GM18508 (cell line): ENCODE results near the gene TTC17.
"Not testable (repeated sequence)": the region's sequence is repeated elsewhere in the genome, so short reads cannot be mapped to it uniquely, and the experiment has no call there.

ENCODE experiments used
- ATAC-seq: cut with Tn5 transposase; IDR thresholded peaks from one replicate; pipeline ENCODE4 v1.9.1; 2021; ENCODE audit warnings: moderate number of reproducible peaks; ENCODE audit not compliant: insufficient read depth, unreplicated experiment

Gene TTC17

GRCh38 chr11:43447151-43447550, 88.4 kb downstream of the TTC17 start:
- no peak for ATAC-seq

DNA sequence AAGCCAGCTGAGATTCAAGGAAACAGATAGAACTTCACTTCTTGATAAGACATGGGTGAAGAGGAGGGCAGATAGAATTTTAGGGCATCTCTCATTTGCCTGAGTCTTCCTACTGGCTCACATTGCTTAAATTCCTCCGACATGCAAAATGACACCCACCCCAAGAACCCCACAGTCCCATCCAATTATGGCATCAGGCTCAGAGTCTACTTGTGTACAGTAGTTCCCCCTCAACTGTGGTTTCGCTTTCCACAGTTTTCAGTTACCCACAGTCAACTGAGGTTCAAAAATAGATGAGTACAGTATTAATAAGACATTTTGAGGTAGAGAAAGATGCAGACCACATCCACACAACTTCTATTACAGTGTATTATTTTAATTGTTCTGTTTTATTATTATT, 99.8 kb downstream of the TTC17 start:
- no peak for ATAC-seq

- no peak for ATAC-seq
Observed at GRCh38 chr11:43459246-43459645, 100.5 kb downstream of the TTC17 start.

- ATAC-seq, result no peak
Observed at GRCh38 chr11:43462359-43462758, 103.6 kb downstream of the TTC17 start.

- ATAC-seq, result no peak
Observed at GRCh38 chr11:43467958-43468357, 109.2 kb downstream of the TTC17 start.

DNA sequence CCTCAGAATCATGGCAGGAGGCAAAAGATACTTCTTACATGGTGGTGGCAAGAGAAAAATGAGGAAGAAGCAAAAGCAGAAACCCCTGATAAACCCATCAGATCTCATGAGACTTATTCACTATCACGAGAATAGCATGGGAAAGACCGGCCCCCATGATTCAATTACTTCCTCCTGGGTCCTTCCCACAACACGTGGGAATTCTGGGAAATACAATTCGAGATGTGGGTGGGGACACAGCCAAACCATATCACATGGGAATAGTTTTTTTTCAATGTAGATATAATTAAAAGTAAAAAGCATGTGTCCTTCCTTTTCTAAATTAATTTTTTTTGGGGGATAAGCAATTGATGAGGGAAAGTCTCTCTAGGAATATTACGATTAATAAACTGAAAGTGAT, 118.8 kb downstream of the TTC17 start:
- ATAC-seq, result not testable (repeated sequence)

DNA sequence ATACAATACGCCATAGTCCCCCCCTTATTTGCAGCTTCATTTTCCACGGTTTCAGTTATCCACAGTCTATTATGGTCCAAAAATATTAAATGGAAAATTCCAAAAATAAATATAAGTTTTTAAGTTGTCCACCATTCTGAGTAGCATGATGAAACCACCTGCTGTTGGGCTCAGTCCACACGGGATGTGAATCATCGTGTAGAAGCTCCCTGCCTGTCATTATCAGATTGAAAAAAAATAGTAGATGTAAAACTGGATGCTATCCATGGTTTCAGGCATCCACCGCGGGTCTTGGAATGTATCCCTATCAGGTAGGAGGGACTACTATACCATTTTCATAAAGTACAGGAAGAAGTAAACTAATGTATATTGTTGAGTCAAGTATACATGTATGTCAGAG, 127.4 kb downstream of the TTC17 start:
- ATAC-seq, result no peak

- no peak for ATAC-seq
Observed at GRCh38 chr11:43489869-43490465, 131.2 kb downstream of the TTC17 start.

- no peak for ATAC-seq
Observed at GRCh38 chr11:43492701-43493100, 134.0 kb downstream of the TTC17 start.

GRCh38 chr11:43493431-43493830, 134.7 kb downstream of the TTC17 start:
- ATAC-seq, result no peak

- ATAC-seq, result no peak
Observed at GRCh38 chr11:43497144-43497543, 138.4 kb downstream of the TTC17 start.

GRCh38 chr11:43498561-43498960, 139.8 kb downstream of the TTC17 start:
- no peak for ATAC-seq

GRCh38 chr11:43503417-43503816, 144.7 kb downstream of the TTC17 start:
- ATAC-seq, result no peak

DNA sequence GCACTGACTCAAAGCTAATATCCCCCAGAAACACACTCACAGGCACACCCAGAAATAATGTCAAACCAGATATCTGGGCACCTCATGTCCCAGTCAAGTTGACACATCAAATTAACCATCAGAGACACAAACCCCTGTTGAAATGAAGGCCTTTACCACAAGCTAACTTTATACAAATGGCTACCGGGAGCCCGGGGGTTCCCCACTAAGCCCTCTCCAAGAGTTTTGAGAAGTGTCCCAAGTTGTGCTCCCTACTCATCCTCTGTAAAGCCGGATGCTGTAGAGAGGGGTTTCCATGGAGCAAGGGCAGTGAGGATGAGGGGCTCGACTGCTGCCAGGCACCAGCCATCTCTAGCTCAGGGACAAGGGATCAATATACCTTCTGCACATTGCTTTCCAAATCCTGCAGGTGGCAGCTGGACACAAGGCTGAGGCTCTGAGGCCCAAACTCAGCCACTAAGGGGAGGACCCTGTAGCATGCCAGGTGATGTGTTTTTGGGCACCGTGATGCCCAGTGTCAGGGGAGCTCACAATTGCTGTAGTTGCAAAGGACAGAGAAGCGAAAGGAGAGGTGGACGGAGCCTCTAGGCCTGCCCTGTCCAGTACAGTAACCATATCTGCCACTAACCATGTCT, 145.7 kb downstream of the TTC17 start:
- ATAC-seq, result no peak

- ATAC-seq, result no peak
Observed at GRCh38 chr11:43505171-43505570, 146.5 kb downstream of the TTC17 start.

DNA sequence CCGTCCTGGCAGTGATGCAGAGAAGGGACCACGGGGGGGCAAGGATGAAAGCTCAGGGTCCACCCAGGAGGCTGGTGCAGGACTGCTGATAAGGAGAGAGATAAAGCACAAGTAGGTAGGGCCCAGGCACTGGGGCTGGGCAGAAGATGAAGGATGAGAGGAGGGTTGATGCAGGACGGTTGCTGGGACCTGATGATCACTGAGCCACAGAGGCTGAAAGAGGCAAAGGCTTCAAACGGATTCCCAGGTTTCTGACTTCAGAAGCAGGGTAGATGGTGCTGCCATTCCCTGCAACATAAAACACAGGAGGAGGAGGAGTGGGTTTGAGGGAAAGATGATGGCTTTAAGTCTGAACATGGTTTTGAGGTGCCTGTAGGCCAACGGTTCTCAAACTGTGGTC, 148.5 kb downstream of the TTC17 start:
- ATAC-seq, result no peak

- no peak for ATAC-seq
Observed at GRCh38 chr11:43508511-43508918, 149.8 kb downstream of the TTC17 start.

- ATAC-seq, result no peak
Observed at GRCh38 chr11:43511959-43512358, 153.2 kb downstream of the TTC17 start.

DNA sequence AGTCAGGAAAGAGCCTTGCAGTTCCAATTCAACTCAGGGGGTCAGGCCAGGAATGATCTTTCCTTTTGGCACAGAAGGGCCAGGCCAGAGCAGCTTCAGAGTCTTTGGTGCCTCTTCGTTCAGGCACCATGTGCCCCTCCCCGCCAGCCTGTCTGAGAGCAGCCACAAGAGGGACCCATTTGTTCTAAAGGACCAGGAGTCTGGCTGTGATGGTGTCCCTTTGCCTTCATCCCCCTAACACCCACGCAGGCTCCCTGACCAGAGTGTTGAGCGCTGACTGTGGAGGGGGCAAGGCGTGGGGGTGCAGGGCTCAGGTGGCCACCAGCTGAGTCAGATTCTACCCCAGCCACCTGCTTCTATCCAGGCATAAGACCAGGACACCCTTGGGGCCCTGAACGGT, 156.4 kb downstream of the TTC17 start:
- no peak for ATAC-seq

DNA sequence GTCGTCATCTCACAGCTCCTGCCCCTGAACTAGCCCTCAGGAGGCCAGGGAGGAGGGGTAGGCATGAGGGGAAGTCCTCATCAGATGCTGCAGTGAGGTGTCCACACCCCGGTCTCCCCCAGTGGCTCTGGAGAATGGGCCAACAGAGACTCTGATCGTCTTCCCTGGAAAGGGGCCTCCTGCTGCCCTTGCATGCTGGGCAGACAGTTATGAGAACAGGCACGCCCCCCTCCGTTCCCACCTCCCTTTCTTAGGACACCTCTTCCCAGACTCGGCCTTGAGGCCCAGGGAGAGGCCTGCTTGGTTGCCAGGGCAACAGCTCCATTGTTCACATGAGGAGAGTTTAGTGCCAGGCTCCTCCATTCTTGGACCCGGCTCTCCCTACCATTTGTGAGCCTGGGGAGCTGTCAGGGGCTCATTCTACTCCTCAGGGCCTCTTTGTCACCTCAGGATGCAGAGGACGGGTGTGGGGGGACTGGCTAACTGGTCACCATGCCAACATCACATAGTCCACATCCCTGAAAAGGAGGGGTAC, 157.7 kb downstream of the TTC17 start:
- no peak for ATAC-seq

GRCh38 chr11:43517518-43517917, 158.8 kb downstream of the TTC17 start:
- no peak for ATAC-seq
